GM19468 (cell line): ENCODE results near the gene TRIM29.
"Not testable (repeated sequence)": the region's sequence is repeated elsewhere in the genome, so short reads cannot be mapped to it uniquely, and the experiment has no call there.

Experiments used
- ATAC-seq: cut with Tn5 transposase; IDR thresholded peaks from one replicate; pipeline ENCODE4 v1.9.1; 2021; ENCODE audit warnings: mild to moderate bottlenecking, moderate library complexity, moderate number of reproducible peaks; ENCODE audit not compliant: unreplicated experiment; ENCODE audit errors: extremely low read depth

TRIM29 gene

DNA sequence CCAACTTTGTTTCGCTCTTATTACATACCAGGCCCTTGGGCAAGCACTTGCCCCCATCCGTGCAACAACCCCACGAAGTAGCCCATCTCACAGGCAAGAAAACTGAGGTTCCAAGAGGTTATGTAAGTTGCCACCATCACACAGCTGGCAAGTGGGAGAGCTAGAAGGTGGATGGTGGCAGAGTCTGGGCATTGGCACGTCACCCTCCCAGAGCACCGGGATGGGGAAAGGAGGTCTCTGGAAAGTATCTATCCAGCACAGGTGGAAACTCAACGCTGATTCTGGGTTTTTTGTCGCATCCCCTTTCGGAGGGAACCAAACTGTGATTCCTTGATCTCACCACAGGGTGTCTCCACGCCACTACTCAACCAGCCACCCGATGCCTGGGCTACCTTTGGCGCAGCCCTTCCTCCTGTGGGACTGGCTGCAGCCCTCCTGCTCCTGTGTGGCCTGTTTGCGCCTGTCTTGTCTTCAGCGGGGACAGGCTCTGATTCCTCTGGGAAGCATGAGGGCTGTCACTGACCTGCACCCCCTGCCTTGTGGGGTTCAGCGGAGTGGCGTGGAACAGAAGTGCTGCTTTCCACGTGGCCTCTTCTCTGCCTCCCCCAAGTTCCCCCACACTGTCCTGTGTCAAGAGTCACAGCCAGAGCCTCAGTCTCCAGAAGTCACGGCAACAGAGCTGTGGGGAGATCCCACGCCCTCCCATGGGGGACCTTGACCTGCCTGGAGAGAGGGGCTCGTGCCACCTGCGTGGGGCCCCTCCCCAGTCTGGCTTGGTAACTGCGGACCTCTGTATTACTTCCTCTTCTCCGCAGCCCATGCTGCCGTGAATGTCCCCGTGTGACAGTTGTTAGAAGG, 34.4 kb upstream of the TRIM29 start:
- ATAC-seq = no peak

DNA sequence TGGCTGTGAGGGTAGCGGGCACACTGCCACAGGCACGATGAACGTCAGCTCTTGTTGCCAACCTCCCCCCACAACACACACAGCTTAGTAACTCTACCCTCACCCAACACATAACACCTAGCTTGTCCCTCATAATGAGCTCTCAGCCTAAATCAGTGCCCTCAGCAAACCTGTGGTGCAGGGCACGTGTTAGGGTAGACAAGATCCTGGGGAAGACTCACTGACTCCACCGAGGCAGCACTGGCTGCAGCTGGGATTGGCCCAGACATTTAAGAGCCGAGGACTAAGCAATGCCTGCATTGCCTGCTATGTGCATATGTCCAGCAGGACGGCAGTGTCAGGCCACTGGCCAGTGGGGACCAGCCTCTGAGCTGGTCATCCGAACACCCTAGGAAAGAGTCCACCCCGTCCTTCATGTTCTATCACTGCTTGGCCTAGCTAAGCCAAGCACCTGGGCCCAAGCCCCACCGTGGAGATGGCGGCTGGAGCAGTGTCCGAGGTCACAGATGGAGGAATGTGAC, 32.9 kb upstream of the TRIM29 start:
- no peak for ATAC-seq

DNA sequence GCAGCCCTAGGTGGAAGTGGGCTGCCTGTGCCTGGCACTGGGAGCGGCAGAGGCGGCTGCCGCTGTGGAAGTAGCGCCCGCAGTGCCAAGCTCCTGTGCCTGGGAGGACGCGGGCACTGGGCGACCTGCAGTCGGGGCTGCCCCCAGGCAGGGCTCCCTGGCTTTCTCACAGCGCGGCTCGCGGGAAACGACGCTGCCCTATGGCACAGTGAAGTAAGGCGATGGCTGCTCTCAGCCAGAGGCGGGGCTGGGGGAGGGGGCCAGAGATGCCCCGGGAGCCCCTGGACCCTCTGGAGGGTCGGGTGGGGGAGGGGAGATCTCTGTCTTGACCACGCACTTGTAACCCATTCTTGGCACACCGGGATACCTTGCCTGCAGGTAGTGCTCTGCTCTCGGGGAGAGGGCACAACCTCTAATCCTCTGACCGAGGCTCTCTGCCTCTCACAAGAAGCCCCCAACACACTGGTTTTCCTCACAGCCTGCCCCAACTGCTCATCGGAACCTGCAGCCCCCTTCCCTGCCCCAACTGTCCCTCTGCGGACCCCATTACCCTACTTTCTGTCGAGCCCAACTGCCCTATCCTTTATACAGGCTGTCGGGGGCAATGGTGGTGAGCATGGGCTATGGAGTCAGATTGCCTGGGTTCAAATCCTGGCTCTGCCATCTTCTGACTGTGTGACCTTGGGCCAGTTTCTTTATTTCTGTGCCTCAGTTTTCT, 32.2 kb upstream of the TRIM29 start:
- no peak for ATAC-seq

DNA sequence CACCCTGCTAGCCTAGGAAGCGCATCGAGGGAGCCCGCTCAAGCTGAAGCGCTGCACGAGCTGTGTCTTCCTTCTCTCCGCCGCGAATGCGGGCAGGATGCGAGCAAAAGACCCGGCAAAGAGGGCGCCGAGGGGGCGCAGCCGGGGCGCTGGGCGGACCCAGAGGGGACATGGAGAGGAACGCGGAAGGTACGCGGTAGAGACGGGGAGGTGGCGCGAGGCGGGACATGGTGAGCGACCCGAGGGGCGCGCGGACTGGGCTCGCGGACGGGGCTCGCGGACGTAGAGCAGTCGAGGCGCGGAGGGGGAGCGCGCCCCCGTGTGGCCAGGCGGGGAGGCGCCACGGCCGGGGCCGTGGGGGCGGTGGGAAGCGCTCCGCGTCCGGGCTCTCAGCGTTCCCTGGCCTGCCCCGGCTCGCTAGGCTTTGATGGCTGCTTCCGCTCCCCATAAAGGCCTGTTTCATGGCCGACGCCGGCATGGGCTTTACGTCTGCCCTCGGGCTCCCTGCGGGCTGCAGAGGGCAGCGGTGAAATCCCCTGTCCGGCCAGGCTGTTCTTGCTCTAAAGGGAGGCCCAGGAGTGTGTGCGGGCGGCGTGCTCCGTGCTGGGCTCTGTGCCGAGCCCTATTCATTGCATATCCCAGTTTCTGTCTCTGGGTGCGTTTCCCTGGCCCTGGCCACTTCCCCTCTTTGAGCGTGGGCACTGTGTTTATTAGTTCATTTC, 31.2 kb upstream of the TRIM29 start:
- ATAC-seq = no peak

DNA sequence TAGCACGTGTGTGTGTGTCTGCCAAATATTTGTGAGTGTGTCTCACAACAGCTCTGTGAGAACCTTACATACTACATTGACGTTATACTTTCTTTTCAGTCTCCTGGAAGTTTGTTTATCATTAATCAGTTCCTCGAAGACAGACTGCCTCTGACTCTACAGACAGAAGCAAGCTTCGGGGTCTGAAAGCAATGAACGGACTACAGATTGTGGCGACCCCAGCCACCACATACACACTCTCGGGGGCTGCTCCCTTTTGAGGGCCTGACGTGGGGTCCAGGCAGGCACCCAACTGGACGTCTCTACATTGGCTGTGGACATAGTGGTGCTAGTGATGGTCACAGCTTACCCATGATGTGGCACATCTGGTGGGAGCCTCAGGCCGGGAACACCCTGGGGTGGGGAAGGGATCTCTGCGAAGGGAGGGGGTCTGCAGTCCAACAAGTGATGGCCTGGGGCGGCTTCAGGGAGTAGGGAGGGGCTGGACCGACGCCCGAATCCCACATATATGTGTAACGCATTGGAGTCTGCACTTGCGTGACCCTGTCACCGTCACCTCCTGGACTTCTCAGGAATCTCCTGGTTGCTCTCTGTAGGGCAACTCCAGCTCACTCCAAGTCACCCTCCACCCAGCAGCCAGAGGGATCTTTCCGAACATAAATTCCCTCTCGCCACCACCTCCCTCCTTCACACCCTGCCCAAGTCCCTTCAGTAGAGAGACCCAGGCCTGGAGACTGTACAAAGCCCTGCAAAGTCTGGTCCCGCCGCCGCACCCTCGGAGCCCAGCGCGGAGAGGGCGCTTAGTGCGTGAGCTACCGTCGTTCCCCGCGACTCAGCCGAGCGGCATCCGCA, 30.4 kb upstream of the TRIM29 start:
- ATAC-seq = no peak

DNA sequence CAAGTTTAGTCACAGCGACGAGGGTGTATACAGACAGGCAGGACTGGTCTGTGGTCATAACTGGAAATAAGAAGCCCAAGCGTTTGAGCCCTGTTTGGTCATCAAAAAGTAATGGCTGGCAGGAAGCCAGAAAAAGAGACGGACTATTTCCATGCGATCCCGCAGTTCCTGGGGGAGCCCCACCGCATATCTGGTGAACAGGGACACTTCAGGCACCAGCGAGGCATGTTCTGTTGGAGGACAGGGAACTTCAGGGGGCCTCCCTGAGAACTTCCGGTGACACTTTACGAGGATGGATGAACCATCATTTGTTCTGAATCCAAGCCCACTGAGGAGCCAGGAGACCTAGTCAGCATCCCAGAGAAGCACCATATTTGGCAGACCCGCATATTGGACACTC, 29.7 kb upstream of the TRIM29 start:
- ATAC-seq = no peak

DNA sequence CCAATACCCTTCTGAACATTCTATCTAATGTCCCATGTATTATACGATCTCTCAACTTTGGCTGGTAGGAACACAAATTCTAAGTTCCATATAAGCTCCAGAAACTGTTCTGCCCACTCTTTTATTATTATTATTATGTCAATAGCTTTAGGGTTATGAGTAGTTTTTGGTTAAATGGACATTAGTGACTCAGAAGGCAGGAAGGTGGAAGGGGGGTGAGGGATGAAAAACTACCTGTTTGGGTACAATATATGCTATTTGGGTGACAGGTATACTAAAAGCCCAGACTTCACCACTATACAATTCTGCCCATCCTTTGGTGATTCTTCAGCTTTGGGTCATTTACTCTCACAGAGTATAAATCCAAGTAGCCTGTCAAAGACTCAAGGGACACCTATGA, 22.5 kb upstream of the TRIM29 start:
- no peak for ATAC-seq

DNA sequence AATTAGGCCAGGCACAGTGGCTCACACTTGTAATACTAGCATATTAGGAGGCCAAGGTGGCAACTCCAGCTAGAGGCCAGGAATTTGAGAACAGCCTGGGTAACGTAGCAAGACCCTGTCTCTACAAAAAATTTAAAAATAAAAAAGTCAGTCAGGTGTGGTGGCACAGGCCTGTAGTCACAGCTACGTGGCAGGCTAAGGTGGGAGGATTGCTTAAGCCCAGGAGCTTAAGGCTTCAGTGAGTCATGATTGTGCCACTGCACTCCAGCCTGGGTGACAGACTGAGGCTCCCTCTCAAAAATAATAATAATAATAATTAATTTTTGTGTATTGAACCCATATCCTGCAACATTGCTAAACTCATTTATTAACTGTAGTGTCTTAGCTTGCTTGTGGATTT, 15.3 kb upstream of the TRIM29 start:
- ATAC-seq = no peak

DNA sequence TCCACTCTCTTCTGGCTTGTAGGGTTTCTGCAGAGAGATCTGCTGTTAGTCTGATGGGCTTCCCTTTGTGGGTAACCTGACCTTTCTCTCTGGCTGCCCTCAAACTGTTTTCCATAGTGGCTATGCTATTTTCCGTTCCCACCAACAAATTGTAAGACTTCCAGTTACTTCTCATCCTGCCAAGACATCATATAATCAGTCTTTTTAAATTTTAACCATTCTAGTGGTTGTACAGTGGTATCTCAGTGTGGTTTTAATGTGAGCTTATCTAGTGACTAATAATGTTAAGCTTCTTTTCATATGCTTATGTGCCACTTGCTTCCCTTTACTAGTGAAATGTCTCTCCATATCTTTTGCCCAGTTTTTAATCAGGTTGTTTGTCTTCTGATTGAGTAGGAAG, 13.6 kb upstream of the TRIM29 start:
- no peak for ATAC-seq

DNA sequence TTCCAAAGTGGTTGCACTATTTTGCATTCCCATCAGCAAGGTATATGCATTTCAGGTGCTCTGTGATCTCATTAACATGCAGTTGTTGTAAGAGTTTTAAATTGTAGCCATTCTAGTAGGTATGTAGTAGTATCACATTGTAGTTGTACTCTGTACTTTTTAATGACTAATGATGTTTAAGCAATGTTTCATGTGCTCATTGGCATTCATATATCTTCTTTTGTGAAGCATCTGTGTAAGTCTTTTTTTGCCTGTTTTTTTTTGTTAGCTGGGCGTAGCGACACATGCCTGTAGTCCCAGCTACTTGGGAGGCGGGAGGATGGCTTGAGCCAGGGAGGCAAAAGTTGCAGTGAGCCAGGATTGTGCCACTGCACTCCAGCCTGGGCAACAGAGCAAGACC, 11.3 kb upstream of the TRIM29 start:
- ATAC-seq = no peak

DNA sequence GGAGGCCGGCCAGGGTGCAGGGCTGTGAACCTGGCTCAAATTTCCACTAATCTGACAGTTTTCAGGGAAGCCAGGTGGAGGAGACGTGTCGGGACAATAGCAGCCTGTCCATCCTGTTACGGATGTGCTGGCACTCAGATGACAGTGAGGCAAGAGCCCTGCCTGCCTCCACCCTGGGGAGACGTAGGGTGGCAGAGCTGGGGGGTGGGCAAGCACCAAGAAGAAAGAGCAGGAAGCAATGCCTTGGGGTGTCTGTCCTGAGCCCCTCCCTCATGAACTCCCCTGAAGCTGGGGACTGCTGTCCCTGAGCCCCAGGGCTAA, 10.0 kb upstream of the TRIM29 start:
- ATAC-seq = no peak

DNA sequence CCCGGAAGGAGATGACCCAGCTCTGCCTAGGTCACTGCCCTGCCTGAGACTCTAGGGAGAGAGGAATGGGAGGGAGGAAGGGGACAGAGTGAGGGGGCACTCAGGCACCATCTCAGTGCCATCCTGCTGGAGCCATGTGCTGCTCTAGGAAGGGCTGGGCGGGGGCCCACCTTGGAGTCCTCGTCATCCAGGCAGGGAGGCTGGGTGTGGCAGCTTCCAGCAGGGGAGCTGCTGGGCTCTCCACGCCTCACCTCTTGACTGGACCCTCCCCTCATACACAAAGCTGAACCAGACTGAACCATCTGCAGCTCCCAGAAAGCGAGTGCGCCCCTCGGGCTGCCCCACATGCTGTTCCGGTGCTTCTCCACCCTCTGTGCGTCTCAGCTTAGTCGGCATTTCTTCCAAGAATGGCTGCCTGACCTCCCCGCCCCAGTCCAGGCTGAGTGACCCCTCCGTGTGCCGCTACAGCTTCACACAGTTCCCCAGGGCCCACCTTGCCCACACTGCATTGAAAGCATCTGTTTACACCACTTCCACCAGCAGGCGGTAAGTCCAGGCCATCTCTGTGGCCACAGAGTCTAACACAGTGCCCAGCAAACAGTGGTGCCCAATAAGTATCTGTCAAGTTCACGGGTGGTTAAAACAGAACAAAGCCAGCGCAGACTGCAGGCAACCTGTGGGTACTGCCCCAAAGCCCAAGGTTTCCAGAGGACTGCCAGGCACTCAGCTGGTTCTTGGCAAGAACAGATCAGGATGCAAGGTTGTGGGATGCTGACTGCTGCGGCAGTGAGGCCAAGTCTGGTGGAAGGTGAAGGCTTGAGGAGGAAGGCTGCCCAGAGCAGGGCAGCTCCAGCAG, 9.4 kb upstream of the TRIM29 start:
- no peak for ATAC-seq

DNA sequence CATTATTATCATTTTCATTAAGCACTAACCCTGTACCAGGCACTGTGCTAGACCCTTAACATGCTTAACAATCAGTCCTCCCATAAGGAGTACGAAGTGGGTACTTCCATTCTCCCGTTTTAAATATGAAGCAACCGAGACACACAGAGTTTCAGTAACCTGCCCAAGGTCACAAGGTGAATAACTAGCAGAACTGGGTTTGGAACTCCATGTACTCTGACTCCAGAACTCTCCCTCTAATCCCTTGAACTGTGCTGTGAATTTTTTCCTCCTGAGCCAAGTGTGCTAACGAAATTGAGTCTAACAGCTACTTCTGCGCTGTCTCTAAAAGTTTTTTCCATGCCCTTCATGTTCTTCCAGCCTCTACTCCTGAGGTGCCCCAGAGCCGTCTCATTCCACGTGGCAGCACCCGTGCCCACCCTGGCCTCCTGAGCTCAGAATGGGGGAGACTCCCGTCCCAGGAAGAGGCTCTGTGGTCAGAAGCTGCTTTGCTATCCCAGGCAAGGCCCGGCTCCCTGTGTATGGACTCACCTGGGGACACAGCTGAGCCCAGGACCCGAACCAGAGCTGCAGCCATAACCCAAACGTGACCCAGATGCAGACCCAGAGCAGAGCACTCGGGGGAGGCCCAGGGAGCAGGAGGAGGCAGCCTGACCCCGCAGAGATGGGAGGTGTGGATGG, 8.6 kb upstream of the TRIM29 start:
- no peak for ATAC-seq

DNA sequence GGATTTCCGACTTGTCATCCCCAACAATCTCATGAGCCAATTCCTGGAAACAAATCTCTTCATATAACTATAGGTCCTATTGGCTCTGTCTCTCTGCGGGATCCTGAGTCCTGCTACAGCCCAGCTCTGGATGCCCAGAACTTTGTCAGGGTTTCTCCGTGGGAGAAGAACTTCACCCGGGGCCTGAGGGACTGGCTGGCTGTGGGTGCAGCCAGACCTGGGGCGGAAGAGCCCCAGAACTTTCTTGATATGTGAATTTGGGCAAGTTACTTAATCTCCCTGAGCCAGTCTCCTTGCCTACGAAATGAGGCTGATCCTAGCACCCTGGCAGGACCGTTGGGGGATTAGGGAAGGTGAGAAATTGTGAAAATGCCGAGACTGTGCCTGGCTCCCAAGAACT, 6.6 kb upstream of the TRIM29 start:
- ATAC-seq = no peak

DNA sequence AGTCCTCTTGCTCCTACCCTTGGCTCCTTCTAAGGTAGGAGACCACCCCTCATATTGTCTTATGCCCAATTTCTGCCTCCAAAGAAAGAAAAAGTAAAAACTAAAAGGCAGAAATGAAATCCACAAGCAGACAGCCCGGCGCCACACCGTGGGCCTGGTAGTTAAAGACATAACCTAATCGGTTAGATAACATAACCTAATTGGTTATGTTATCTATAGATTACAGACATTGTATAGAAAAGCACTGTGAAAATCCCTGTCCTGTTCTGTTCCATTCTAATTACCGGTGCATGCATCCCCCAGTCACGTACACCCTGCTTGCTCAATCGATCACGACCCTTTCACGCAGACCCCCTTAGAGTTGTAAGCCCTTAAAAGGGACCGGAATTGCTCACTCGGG, 5.6 kb upstream of the TRIM29 start:
- ATAC-seq = not testable (repeated sequence)

DNA sequence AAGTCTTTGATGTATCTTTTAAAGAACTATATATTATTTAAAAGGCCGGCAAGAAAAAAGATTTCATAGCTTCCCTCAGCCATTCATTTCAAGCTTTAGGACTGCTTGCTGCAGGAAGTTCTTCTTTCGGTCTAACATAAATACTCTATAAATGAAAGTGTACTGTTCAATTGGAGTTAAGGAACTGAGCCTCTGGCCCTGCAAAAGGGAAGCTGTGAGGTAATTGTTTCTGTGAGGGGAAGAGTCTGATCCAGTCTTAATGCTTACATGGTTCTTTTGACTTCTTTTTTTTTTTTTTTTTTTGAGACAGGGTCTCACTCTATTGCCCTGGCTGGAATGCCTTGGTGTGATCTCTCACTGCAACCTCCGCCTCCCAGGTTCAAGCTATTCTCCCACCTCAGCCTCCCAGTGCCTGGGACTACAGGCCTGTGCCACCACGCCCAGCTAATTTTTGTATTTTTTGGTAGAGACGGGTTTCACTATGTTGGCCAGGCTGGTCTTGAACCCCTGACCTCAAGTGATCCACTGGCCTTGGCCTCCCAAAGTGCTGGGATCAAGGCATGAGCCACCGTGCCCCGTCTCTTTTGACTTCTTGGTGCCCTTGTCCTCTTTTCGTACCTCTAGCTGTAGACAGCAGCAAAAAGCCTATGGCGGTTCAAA, 4.7 kb upstream of the TRIM29 start:
- ATAC-seq = no peak

DNA sequence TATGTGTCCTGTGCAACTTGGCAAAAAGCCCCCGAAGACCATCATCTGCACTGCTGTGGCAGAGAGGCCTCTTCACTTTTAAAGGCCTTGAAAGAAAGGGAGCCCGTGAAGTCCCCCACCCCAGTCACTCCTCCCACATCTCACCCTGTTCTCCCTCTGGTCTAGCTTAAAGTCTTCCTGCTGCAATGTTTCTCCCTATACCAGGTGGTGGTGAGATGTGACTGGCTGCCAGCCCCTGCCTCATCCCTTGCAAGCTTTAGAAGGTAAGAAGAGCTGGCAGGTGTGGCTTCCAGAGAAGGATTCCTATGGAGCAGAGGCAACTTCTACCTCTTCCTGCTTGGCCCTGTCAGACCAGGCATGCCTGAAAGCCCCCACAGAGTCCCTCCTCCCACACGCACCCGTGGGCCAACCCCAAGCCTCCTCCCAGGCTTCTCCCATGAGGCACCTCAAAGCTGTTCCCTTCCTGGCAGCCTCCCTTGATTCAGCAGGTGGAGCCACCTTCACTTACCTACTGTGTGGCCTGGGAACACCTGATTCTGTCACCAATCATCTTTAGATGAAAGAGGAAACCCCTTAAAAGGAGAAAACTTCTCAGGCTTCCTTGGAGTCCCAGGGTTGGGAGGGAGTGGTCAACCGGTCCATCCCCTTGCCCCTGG, 4.0 kb upstream of the TRIM29 start:
- ATAC-seq = no peak
